Measurements from ENCODE around the gene ZRANB2.

The ZRANB2 gene

DNA sequence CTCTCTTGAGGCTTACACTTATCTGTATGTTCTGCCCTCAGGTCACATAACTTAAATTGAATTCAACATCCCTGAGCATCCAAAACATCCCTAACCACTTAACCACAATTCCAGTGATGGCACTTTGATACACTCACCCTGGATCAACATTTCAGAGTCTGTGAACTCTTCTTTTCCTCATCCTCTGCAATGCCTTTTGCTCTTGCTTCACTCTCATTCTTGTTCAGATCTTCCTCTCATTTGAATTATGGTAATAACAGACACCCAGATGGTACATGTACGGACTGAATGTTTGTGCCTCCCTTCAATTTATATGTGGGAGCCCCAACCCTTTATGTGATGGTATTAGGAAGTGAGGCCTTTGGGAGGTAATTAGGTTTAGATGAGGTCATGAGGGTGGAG, 66.7 kb downstream of the ZRANB2 start:
- H3K36me3 ChIP-seq (ENCODE audit: control insufficient read depth, insufficient read depth, low read length), result no peaks in the 10 kb centered on the region
- no peaks in the 10 kb centered on the region for H3K27me3 ChIP-seq (ENCODE audit: control insufficient read depth, insufficient read depth, low read length)
- no peaks in the 10 kb centered on the region for H3K4me1 ChIP-seq (ENCODE audit: control insufficient read depth, insufficient read depth, low read length)
- H3K4me3 ChIP-seq (ENCODE audit: low read length), result no peak overlapping the region
- no peak overlapping the region for H3K27ac ChIP-seq (ENCODE audit: low read depth, low read length)
- H3K9ac ChIP-seq (ENCODE audit: low read length), result no peak overlapping the region

Data from rectal smooth muscle tissue (tissue), 1 donor.